HCT116 (cell line): ENCODE data around the gene CLASP2. TPM values are rescaled to one million over a fixed set of nuclear protein-coding genes. Genes with fewer than 3 reads are reported as not detected.

Experiments used
- ATAC-seq: fragments of 200-7000 bp; cut with Tn5 transposase; 2 replicates; pipeline ENCODE4 v1.9.1; 2020; ENCODE audit warnings: mild to moderate bottlenecking, moderate library complexity
- BruUV-seq: library from RNA; stranded (reverse); fragments of 400-500 nt; replicated peaks from 2 replicates; lab custom pipeline; 2021; lab: Mats Ljungman, UMichigan
- CTCF ChIA-PET: fragments of 300-600 bp; sonication (Branson Sonifier 250); formaldehyde crosslinking; loops from one replicate; lab custom pipeline; 2021; ENCODE audit warnings: antibody characterized with exemption; lab: Charles Lee
- POLR2A ChIA-PET: fragments of 300-600, 350-600 bp; sonication (Branson Sonifier 250); formaldehyde crosslinking; loops from one replicate; lab custom pipeline; 2021; ENCODE audit warnings: antibody characterized with exemption; lab: Charles Lee
- RAD21 ChIA-PET, 2 experiments: fragments of 300-600 bp; sonication (Branson Sonifier 250); formaldehyde crosslinking; loops; one replicate each; lab custom pipeline; 2023; ENCODE audit warnings: low total read pairs in 2 of 2; ENCODE audit not compliant: uncharacterized antibody in 2 of 2, unreplicated experiment in 2 of 2, low non-redundant PET in 1 of 2; lab: Charles Lee
- DNase-seq: peaks from one replicate; pipeline ENCODE4 v3.0.0-alpha.2; 2010; ENCODE audit warnings: low read depth, low spot score
- H2AFZ ChIP-seq: fragments of 200-600 bp; shearing (Covaris generic), sonication (generic); 2 replicates; pipeline ENCODE4 v1.6.1; 2017; ENCODE audit warnings: low read depth, mixed run types, mixed read lengths, antibody characterized with exemption, low read length; ENCODE audit not compliant: poor library complexity, severe bottlenecking
- H3K27ac ChIP-seq: 2 replicates; pipeline ENCODE4 v1.5.1; 2012; ENCODE audit warnings: low read depth, low read length
- H3K27me3 ChIP-seq: fragments of 200-600 bp; sonication (generic); 2 replicates; pipeline ENCODE4 v1.6.1; 2016; ENCODE audit warnings: mixed run types, low read length, mixed read lengths; ENCODE audit not compliant: insufficient read depth
- H3K36me3 ChIP-seq, 2 experiments: fragments of 200-500 bp in 1 of 2; fragments of 200-600 bp in 1 of 2; sonication (Bioruptor generic) in 1 of 2; sonication (generic) in 1 of 2; 2 replicates each; pipeline versions ENCODE4 v1.5.1 to v1.6.1; 2014 to 2016; ENCODE audit warnings: low read length in 2 of 2, inconsistent platforms in 1 of 2, mixed read lengths in 1 of 2, mixed run types in 1 of 2; ENCODE audit not compliant: insufficient read depth in 2 of 2, control insufficient read depth in 1 of 2
- H3K4me1 ChIP-seq, 2 experiments: fragments of 200-600 bp in 1 of 2; sonication (generic) in 1 of 2; 2 replicates each; pipeline versions ENCODE4 v1.5.1 to v1.6.1; 2012 to 2017; ENCODE audit warnings: low read length in 2 of 2, inconsistent platforms in 1 of 2, mild to moderate bottlenecking in 1 of 2, mixed read lengths in 1 of 2, mixed run types in 1 of 2, moderate library complexity in 1 of 2; ENCODE audit not compliant: insufficient read depth in 2 of 2, control insufficient read depth in 1 of 2
- H3K4me2 ChIP-seq: fragments of 200-600 bp; sonication (generic); 2 replicates; pipeline ENCODE4 v1.6.1; 2017; ENCODE audit warnings: mixed run types, low read length, mixed read lengths
- H3K4me3 ChIP-seq, 2 experiments: fragments of 200-600 bp in 1 of 2; sonication (generic) in 1 of 2; replicated peaks in 1 of 2; 2 replicates each; pipeline ENCODE4 v1.5.1; 2011 to 2016; ENCODE audit warnings: low read length in 2 of 2, control low read depth in 1 of 2, low read depth in 1 of 2, mild to moderate bottlenecking in 1 of 2, mixed read lengths in 1 of 2, mixed run types in 1 of 2
- H3K79me2 ChIP-seq: fragments of 200-600 bp; sonication (generic); 2 replicates; pipeline ENCODE4 v1.6.1; 2017; ENCODE audit warnings: mild to moderate bottlenecking, mixed run types, low read length, moderate library complexity, mixed read lengths; ENCODE audit not compliant: insufficient read depth
- H3K9ac ChIP-seq: fragments of 200-600 bp; sonication (generic); 2 replicates; pipeline ENCODE4 v1.6.1; 2016; ENCODE audit warnings: low read length, mixed read lengths
- H3K9me2 ChIP-seq: fragments of 200-600 bp; sonication (generic), shearing (Covaris generic); 2 replicates; pipeline ENCODE4 v1.6.1; 2017; ENCODE audit warnings: mixed run types, mild to moderate bottlenecking, moderate library complexity; ENCODE audit not compliant: insufficient read depth
- H3K9me3 ChIP-seq, 2 experiments: fragments of 200-500 bp in 1 of 2; fragments of 200-600 bp in 1 of 2; sonication (Bioruptor generic) in 1 of 2; sonication (generic) in 1 of 2; 2 replicates each; pipeline ENCODE4 v1.6.1; 2014 to 2017; ENCODE audit warnings: low read length in 2 of 2, mixed read lengths in 2 of 2, inconsistent platforms in 1 of 2, low read depth in 1 of 2, mild to moderate bottlenecking in 1 of 2, mixed run types in 1 of 2, moderate library complexity in 1 of 2; ENCODE audit not compliant: control insufficient read depth in 1 of 2, insufficient read depth in 1 of 2
- H4K20me1 ChIP-seq: fragments of 200-600 bp; sonication (generic), shearing (Covaris generic); 2 replicates; pipeline ENCODE4 v1.6.1; 2017; ENCODE audit warnings: mixed run types, mild to moderate bottlenecking, moderate library complexity; ENCODE audit not compliant: insufficient read depth
- ATF3 ChIP-seq: IDR thresholded peaks from 2 replicates; pipeline ENCODE4 v1.6.1; 2012
- CBX3 ChIP-seq: IDR thresholded peaks from 2 replicates; pipeline ENCODE4 v1.6.1; 2012; ENCODE audit warnings: low read depth
- EZH2 ChIP-seq: fragments of 200-600 bp; sonication (generic); IDR thresholded peaks from 2 replicates; pipeline ENCODE4 v1.6.1; 2017; ENCODE audit warnings: antibody characterized with exemption, mixed run types
- EZH2phosphoT487 ChIP-seq: fragments of 200-600 bp; IDR thresholded peaks from 2 replicates; pipeline ENCODE4 v1.6.1; 2018; ENCODE audit warnings: antibody characterized with exemption, borderline replicate concordance
- FOSL1 ChIP-seq: IDR thresholded peaks from 2 replicates; pipeline ENCODE4 v1.6.1; 2012; ENCODE audit warnings: low read depth
- JUND ChIP-seq: IDR thresholded peaks from 2 replicates; pipeline ENCODE4 v1.6.1; 2012
- POLR2A ChIP-seq: IDR thresholded peaks from 2 replicates; pipeline ENCODE4 v1.7.0; 2011; ENCODE audit warnings: borderline replicate concordance; ENCODE audit not compliant: insufficient read depth, insufficient read length; ENCODE audit errors: extremely low read depth
- REST ChIP-seq: IDR thresholded peaks from 2 replicates; pipeline ENCODE4 v1.6.1; 2012; ENCODE audit warnings: low read depth
- SIN3A ChIP-seq: IDR thresholded peaks from 2 replicates; pipeline ENCODE4 v1.6.1; 2012; ENCODE audit warnings: low read depth
- SRF ChIP-seq: IDR thresholded peaks from 2 replicates; pipeline ENCODE4 v1.6.1; 2012; ENCODE audit warnings: low read depth
- TCF7L2 ChIP-seq: IDR thresholded peaks from 2 replicates; pipeline ENCODE4 v1.7.0; 2011; ENCODE audit warnings: borderline replicate concordance, inconsistent platforms; ENCODE audit not compliant: insufficient read depth, insufficient read length; ENCODE audit errors: extremely low read depth
- ZBTB33 ChIP-seq: IDR thresholded peaks from 2 replicates; pipeline ENCODE4 v1.6.1; 2011; ENCODE audit warnings: mild to moderate bottlenecking, low read length, moderate library complexity; ENCODE audit not compliant: insufficient replicate concordance; ENCODE audit errors: extremely low read depth
- ZNF274 ChIP-seq: fragments of 200-500 bp; sonication (Bioruptor generic); IDR thresholded peaks from 2 replicates; pipeline ENCODE4 v1.6.1; 2014; ENCODE audit warnings: mild to moderate bottlenecking, low read depth, low read length, inconsistent platforms
- intact Hi-C: fragments of 100-400 bp; cut with micrococcal nuclease; formaldehyde crosslinking; loops from 2 replicates; pipeline ENCODE4 v1.10.0; 2022
- total RNA-seq: library from RNA; stranded (reverse); gene quantifications from one replicate; pipeline ENCODE4 v1.2.1, GENCODE V29; 2021; ENCODE audit not compliant: unreplicated experiment

Gene CLASP2
- total RNA-seq, 1 experiment from 2014 or later = 36.3 TPM

GRCh38 chr3:33699275-33699674, 18.8 kb downstream of the CLASP2 start:
- H3K27me3 ChIP-seq = no peaks in the 10 kb centered on the region
- no peaks in the 10 kb centered on the region for H3K4me1 ChIP-seq
- H3K4me2 ChIP-seq = no peak overlapping the region
- DNase-seq (no peak), ATAC-seq (no peak)
- H3K9ac ChIP-seq = no peak overlapping the region
- ChIA-PET POLR2A (no interaction called here), RAD21 (no interaction called here), CTCF (no interaction called here)
- TF ChIP-seq POLR2A (no peak), CBX3 (peak; percentile 54; the same call in 1 of the 2 replicates)
- intact Hi-C loops = no loop called here
- H3K9me2 ChIP-seq = no peaks in the 10 kb centered on the region
- H3K9me3 ChIP-seq = peaks cover 0 to 7% of the 10 kb centered on the region in 2 experiments; a peak in 1 of 4 replicates
- no peaks in the 10 kb centered on the region for H4K20me1 ChIP-seq
- H2AFZ ChIP-seq = no peak overlapping the region
- H3K36me3 ChIP-seq = no peaks in the 10 kb centered on the region
- peaks cover 82% of the 10 kb centered on the region for H3K79me2 ChIP-seq
- no peak overlapping the region for H3K27ac ChIP-seq
- H3K4me3 ChIP-seq = no peak overlapping the region
- no TSS peak for BruUV-seq

DNA sequence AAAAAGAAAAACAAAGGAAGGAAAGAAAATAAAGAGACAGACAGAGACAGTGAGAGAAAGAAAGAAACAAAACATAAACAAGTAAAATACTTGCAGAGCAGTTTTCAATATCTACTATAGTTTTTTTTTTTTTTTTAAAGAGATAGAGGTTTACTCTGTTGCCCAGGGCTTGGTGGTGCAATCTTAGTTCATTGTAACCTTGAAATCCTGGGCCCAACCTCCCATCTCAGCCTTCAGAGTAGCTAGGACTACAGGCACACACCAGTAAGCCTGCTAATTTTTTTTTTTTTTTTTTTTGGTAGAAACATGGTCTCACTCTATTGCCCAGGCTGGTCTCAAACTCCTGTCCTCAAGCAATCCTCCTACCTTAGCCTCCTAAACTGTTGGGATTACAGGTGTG, 23.1 kb downstream of the CLASP2 start:
- intact Hi-C loops = no loop called here
- Histone ChIP-seq H3K9me2 (no peaks in the 10 kb centered on the region), H3K79me2 (peaks cover 46% of the 10 kb centered on the region), H3K27me3 (no peaks in the 10 kb centered on the region), H3K4me1 (no peaks in the 10 kb centered on the region), H3K4me2 (no peak overlapping the region), H3K27ac (no peak overlapping the region), H3K9ac (no peak overlapping the region), H3K36me3 (no peaks in the 10 kb centered on the region), H3K9me3 (peaks cover 0 to 3% of the 10 kb centered on the region in 2 experiments; a peak in 1 of 4 replicates), H3K4me3 (no peak overlapping the region), H4K20me1 (no peaks in the 10 kb centered on the region), H2AFZ (no peak overlapping the region)
- no TSS peak for BruUV-seq
- ChIA-PET RAD21 (no interaction called here), POLR2A (no interaction called here), CTCF (no interaction called here)
- no peak for DNase-seq
- ATAC-seq = no peak
- no peak for TF ChIP-seq TCF7L2
- TF ChIP-seq REST = no peak
- no peak for TF ChIP-seq ATF3
- TF ChIP-seq EZH2phosphoT487 = no peak
- TF ChIP-seq JUND = no peak
- TF ChIP-seq SIN3A = no peak
- no peak for TF ChIP-seq ZBTB33
- no peak for TF ChIP-seq EZH2
- no peak for TF ChIP-seq SRF
- no peak for TF ChIP-seq FOSL1
- TF ChIP-seq ZNF274 = no peak
